RWPE1 (cell line): Measurements from ENCODE around the gene LIAS.

ENCODE experiments used
- CTCF ChIA-PET: fragments of 350-600 bp; sonication (Branson Sonifier 250); formaldehyde crosslinking; extraction: SDS; loops from one replicate; lab custom pipeline; 2021; lab: Yijun Ruan, JAX
- POLR2A ChIA-PET: fragments of 400-600 bp; formaldehyde crosslinking; extraction: SDS; loops from one replicate; lab custom pipeline; 2020; ENCODE audit warnings: antibody characterized with exemption; ENCODE audit not compliant: low non-redundant PET; lab: Yijun Ruan, JAX
- DNase-seq: peaks from one replicate; pipeline ENCODE4 v3.0.0; 2012; ENCODE audit warnings: low spot score
- H3K27ac ChIP-seq: fragments of 450-650 bp; 2 replicates; pipeline ENCODE4 v1.5.1; 2017
- CTCF ChIP-seq: fragments of 450-650 bp; conservative IDR thresholded peaks from 2 replicates; pipeline ENCODE4 v1.5.1; 2017; ENCODE audit warnings: low read depth, mild to moderate bottlenecking

The LIAS gene

GRCh38 chr4:39527296-39528060 lies 68.6 kb downstream of the LIAS start, which contains the start of gene UGDH:
UGDH (minus strand) TSS chr4:39527439; CDS start chr4:39521512, 5,927 bp downstream.
- peak; percentile 97 for DNase-seq
- no peak for TF ChIP-seq CTCF
- ChIA-PET POLR2A (interaction anchor here (0.6 to 1.0 kb wide), 4 partner anchors 15 to 163 kb away, joined by 3 to 6 read pairs (median 3); partner anchors contain the start of gene SMIM14), CTCF (interaction anchor here (0.6 to 0.8 kb wide), 2 partner anchors 59 to 405 kb away, joined by 3 to 5 read pairs; no protein-coding TSS in a partner anchor)
- peak within 1 kb of the TSS; percentile 90 for H3K27ac ChIP-seq

- no peak for TF ChIP-seq CTCF
- CTCF ChIA-PET: no interaction called here
- POLR2A ChIA-PET: no interaction called here
- H3K27ac ChIP-seq: peak overlapping the region; percentile 90
- peak; percentile 77 for DNase-seq
Observed at GRCh38 chr4:39528061-39528465, 69.2 kb downstream of the LIAS start.
